Hepatocyte (in vitro differentiated cells): ENCODE data around the gene XRCC5.

Experiments
- EZH2 ChIP-seq: fragments of 200-600 bp; sonication (generic); IDR thresholded peaks from 2 replicates; pipeline ENCODE4 v1.6.1; 2016; ENCODE audit warnings: antibody characterized with exemption, mild to moderate bottlenecking, borderline replicate concordance
- EZH2phosphoT487 ChIP-seq: fragments of 200-600 bp; sonication (generic); IDR thresholded peaks from one replicate; pipeline ENCODE4 v1.6.1; 2018; ENCODE audit warnings: antibody characterized with exemption, mild to moderate bottlenecking, low read depth, moderate library complexity; ENCODE audit not compliant: unreplicated experiment, severe bottlenecking
- TF ChIP-seq, protein P1 (sequence below): fragments of 200-600 bp; sonication (generic); IDR thresholded peaks from 2 replicates; pipeline ENCODE4 v1.5.1; 2016; ENCODE audit warnings: antibody characterized with exemption, mild to moderate bottlenecking; ENCODE audit not compliant: poor library complexity

GRCh38 chr2:216074380-216074779 is 34.8 kb upstream of the XRCC5 start:
- TF ChIP-seq, protein P1, sequence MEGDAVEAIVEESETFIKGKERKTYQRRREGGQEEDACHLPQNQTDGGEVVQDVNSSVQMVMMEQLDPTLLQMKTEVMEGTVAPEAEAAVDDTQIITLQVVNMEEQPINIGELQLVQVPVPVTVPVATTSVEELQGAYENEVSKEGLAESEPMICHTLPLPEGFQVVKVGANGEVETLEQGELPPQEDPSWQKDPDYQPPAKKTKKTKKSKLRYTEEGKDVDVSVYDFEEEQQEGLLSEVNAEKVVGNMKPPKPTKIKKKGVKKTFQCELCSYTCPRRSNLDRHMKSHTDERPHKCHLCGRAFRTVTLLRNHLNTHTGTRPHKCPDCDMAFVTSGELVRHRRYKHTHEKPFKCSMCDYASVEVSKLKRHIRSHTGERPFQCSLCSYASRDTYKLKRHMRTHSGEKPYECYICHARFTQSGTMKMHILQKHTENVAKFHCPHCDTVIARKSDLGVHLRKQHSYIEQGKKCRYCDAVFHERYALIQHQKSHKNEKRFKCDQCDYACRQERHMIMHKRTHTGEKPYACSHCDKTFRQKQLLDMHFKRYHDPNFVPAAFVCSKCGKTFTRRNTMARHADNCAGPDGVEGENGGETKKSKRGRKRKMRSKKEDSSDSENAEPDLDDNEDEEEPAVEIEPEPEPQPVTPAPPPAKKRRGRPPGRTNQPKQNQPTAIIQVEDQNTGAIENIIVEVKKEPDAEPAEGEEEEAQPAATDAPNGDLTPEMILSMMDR, result no peak
- TF ChIP-seq EZH2phosphoT487 (no peak), EZH2 (no peak)
